ENCODE results near the gene AHNAK2.
"Not testable (repeated sequence)": the region's sequence is repeated elsewhere in the genome, so short reads cannot be mapped to it uniquely, and the experiment has no call there.

AHNAK2 gene

DNA sequence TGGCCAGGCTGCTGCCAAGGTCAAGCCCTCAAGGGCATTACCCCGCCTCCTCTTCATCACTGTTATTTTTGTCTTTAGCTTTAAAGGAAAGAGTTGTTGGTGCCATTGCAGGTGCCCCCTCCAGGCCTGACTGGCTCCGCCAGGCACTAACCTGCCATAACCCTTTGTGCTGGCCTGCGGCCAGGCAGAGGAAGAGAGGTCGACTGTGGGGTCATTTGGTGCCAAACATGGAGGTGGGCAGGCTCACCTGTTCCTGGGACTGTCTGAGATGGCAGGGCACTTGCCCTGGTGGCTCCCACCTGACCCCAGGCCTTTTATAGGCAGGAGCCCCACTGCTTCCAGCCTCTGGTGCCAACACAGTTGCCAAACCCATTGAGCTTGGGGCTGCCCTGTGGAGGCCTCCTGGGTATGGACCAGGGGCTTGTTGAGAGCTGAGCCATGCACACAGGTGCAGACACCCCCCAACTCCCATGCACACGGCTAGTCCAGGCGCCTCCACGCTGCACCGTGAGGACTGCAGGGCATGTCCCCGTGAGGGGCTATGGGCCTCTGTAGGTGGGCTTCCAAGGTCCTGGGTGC is 82.9 kb downstream of the AHNAK2 start:
- no peak for DNase-seq

GRCh38 chr14:104894331-104895206 is 83.6 kb downstream of the AHNAK2 start:
- no peak for DNase-seq

DNA sequence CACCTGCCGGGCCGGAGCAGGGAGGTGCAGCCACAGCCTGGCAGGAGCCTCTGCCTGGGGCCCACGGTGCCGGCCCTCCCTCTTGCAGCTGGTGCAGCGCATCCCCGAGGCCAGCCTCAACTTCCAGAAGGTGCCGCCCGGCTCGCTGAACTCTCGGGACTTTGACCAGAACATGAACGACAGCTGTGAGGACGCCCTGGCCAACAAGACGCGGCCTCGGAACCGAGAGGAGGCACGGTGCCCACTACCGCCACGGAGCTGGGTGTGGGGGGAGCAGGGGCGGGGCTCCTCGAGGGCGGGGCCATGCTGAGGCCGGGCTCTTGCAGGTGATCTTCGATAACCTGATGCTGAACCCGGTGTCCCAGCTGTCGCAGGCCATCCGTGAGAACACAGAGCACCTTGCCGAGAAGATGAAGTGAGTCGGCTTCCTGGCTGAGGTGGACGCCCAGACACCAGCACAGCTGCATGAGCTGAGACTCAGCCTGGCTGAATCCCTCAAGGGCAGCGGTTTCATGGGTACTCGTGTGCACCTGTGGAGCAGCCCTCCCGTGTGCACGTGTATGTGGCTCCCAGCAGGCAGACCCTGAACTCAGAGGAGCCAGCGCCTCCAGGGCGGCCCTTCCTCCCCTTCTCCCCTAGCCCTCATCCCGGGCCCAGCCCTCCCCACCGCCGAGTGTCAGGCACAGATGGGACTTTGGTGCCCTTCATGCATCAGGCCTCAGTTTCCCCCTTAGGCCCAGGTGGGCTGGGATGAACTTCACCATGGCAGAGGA is 84.6 kb downstream of the AHNAK2 start:
- DNase-seq = no peak

GRCh38 chr14:104892531-104893434 is 85.4 kb downstream of the AHNAK2 start:
- no peak for DNase-seq

- DNase-seq = no peak
Measured at GRCh38 chr14:104891664-104892530, 86.3 kb downstream of the AHNAK2 start.

GRCh38 chr14:104891121-104891551 is 87.0 kb downstream of the AHNAK2 start:
- no peak for DNase-seq

- DNase-seq = not testable (repeated sequence)
Measured at GRCh38 chr14:104890292-104890691, 87.9 kb downstream of the AHNAK2 start.

DNA sequence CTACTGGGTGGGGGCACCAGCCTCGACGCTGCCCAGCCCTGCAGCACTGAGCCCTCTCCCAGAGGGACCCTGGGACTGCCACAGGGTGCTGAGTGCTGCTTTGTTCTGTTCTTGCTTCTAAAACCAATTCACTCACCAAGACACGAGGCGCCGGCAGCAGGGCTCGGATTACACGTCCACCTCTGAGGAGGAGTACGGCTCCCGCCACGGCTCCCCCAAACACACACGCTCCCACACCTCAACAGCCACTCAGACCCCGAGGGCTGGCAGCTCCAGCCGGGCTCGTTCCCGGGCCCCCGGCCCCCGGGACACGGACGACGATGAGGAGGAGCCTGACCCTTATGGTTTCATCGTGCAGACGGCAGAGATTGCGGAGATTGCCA is 88.8 kb downstream of the AHNAK2 start:
- DNase-seq = no peak

GRCh38 chr14:104888489-104889374 is 89.4 kb downstream of the AHNAK2 start:
- DNase-seq = no peak

GRCh38 chr14:104887623-104888488 is 90.3 kb downstream of the AHNAK2 start:
- DNase-seq = no peak

Data from EL (cell line).